Measurements from ENCODE around the gene BROX. TPM values are rescaled to one million over a fixed set of nuclear protein-coding genes. Genes with fewer than 3 reads are reported as not detected.
"Not testable (repeated sequence)": the region's sequence is repeated elsewhere in the genome, so short reads cannot be mapped to it uniquely, and the experiment has no call there.

BROX gene
- total RNA-seq, 1 donor from 2014 or later, result 56.0 TPM

DNA sequence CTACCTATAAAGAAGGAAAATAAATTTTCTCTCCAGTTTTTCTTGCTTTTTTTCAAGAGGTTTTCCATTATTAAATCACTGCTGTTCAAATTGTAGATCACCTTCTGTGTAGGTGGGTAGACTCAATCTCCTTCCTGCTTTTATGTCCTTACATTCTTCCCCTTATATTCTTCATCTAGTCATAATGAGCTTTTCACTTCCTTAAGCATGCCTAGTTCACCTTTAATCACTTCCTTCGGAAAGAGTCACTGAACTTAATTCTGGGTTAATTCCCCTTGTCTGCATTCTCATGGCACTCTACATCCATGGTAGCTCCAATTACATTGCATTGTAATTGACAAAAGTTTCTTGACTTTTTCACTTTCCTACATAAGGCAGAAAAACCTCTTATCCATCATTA is 18.5 kb downstream of the BROX start:
- no peak for DNase-seq (ENCODE audit: low read depth)

DNA sequence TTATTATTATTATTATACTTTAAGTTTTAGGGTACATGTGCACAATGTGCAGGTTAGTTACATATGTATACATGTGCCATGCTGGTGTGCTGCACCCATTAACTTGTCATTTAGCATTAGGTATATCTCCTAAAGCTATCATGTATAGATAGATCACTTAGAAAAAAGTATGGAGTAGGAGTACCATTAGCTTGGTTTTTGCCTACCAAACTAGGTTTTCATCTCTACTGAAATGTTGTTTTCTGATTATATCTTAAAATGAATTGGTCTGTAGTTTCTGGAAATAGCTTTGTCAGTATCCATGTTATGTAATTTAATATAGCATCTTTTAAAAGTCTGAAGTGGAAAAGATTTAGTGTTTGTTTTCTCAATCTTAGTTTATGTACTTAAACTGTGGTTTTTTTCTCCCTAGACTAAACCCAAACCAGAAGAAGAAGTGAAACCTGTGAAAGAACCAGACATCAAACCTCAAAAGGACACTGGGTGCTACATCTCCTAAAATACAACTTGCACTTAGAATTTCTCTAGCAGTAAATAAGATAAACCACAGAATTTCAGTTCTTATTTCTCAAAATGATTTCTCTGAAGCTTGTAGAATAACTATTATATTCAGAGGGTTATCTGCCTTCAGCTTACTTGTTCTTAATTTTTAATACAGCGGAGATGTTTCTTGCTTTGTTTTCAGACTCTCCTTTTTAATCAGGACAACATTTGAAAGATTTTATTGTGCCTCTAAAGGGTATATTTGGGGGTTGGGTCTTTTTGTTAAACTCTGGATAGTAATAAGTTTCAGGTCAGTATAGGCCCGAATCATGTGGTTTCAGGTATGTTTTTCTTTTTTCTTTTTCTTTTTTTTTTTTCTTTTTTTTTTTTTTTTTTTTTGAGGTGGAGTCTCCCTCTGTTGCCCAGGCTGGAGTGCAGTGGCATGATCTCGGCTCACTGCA is 20.1 kb downstream of the BROX start:
- no peak for DNase-seq (ENCODE audit: low read depth)

DNA sequence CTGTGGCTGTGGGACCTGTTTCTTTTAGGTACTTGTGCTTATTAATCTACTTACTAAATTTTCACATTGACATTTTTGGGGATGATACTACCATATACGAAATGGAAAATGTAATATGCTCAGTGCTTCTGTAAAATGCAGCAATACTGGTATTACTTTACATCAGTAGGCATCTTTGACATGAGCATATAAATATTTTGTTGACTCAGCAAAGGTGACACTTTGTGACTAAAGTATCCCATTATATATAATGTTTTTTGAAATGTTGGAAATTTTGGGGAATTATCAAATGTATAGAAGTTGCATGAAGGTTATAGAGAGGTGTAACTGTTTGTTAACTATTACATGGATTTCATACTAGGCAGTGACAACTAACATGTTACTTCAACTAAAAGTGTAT is 22.4 kb downstream of the BROX start:
- no peak for DNase-seq (ENCODE audit: low read depth)

DNA sequence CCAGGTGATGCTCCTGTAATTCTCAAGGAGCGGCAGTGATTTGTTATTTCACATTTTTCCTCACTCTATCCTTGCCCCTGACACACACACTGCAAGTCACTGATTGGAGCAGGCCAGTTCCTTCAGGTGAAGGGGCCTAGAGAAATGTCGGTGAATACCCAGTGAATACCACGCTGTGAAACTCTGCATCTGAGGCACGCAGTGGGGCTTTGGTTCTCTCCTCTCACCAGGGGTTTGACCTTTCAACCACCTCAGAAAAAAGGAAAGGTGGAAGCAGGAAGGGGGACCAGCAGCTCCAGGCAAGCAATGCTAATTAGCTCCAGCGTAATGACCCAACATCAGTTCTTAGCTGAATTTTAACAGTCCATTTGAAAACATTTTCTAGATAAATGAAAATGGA is 24.1 kb downstream of the BROX start:
- DNase-seq (ENCODE audit: low read depth), result no peak

DNA sequence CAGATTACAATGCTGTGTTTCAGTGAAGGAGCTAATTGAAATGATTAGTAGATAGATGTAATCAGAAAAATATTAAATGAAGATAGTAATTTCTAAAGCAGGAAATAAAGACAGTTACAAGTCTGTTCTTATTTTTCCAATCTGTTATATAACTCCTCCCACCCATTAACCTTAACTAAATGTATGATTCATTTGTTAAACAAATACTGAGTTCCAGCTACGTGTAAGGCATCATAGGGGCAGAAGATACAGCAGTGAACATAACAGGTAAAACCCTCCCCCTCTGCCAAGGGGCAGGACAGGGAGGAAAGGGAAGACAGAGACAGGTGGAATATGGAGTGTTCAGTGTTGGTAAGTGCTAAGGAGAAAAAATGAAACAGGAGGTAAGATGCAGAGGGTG is 24.6 kb downstream of the BROX start, which contains the start of gene FAM177B:
Gene FAM177B, plus strand, starts transcription at position 231 of the 400 bp plus-strand sequence. CDS start 9,344 bp downstream, outside the sequence.
- DNase-seq (ENCODE audit: low read depth), result no peak

DNA sequence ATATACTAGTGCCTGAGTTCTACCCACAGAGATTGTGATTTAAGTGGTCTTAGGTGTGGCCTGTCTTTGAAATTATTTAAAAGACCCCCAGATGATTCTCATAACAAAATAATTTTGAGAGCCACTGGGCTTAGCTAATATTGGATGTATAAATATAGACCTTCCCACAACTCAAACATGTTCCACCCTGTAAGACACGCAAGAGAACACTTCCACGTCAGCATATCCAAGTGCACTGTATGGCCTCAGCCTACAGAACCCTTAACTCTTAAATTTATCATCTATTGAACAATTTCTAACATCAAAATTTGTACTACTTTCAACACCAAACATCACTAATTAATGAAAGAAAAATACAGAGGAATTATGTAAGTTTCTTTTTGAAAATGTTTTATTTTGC is 27.1 kb downstream of the BROX start:
- DNase-seq (ENCODE audit: low read depth), result no peak

- DNase-seq (ENCODE audit: low read depth), result no peak
Measured at GRCh38 chr1:222739929-222740328, 27.6 kb downstream of the BROX start.

DNA sequence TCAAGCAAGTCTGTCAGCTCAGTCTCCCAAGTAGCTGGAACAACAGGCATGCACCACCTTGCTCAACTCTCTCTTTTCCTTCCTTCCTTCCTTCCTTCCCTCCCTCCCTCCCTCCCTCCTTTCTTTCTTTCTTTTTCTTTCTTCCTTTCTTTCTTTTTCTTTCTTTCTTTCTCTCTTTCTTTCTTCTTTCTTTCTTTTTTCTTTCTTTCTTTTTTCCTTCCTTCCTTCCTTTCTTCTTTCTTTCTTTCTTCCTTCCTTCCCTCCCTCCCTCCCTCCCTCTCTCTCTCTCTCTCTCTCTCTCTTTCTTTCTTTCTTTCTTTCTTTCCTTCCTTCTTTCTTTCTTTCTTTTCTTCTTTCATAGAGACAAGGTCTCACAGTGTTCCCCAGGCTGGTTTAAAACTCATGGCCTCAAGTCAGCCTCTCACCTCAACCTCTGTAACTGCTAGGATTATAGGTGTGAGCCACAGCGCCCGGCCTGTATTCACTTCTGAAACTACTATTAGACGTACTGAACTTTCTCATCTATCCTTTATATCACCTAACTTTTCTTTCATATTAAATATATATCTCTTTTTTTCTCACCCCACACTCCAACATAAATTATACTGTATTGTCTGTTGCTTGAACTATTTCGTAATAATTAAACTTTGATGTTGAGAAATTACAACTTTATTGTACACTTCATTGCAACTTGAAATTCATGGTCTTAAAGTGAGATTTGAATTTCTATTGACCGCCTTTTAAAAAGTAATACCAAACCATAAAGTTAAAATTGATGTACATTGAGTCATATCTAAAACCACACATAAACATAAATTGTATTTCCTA is 29.5 kb downstream of the BROX start:
- not testable (repeated sequence) for DNase-seq (ENCODE audit: low read depth)

GRCh38 chr1:222749927-222750326 is 37.6 kb downstream of the BROX start:
- DNase-seq (ENCODE audit: low read depth), result no peak

DNA sequence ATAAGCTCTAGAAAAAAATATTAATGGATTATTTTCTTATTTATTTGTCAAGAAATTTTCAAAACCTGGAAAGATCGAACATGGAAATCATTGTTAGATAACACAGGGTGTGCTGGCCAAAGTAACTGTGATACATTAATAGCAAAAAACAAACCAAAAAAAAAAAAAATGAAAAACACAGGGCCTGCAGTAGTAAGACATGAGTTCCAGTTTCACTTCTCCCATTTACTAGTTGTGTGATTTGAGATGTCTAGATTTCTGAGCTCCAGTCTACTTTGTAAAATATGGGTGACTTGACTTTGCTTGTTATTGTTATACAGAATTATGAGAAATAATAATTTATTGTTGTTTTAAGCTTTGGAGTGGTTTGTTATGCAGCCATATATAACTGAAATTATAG is 38.3 kb downstream of the BROX start:
- no peak for DNase-seq (ENCODE audit: low read depth)

GRCh38 chr1:222751255-222751654 is 38.9 kb downstream of the BROX start:
- no peak for DNase-seq (ENCODE audit: low read depth)

GRCh38 chr1:222754366-222755139 is 42.2 kb downstream of the BROX start:
- peak; percentile 81 for DNase-seq (ENCODE audit: low read depth)

DNA sequence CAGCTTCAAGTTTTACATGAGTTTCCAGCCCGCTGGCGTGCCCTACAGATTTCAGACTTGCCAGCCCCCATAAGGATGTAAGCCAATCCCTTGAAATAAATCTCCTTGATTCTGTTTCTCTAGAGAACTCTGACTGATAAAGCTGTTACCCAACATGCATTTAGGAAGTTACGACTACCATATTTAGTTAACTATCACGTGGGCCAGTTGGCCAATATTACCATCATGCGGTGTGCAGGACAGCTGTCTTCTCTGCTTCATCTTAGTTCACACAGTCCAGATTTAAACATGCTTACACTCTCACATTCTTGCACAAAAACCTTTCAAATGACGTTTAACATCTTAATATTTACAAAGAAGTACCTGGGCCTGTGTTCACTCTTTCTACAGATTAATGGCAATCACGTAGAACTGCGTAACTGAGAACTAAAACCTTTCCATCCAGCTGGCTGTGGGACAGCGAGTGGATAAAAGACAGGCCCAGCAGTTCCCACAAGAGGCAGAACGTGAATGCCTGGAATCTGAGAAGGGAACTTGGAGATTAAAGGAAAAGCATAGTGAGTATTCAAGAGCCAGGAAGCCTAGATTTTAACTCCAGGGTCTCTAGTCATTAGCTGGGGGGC is 45.4 kb downstream of the BROX start:
- DNase-seq (ENCODE audit: low read depth), result peak; percentile 37

- no peak for DNase-seq (ENCODE audit: low read depth)
Measured at GRCh38 chr1:222759451-222760035, 47.2 kb downstream of the BROX start.

GRCh38 chr1:222761083-222761482 is 48.7 kb downstream of the BROX start:
- peak; percentile 36 for DNase-seq (ENCODE audit: low read depth)

GRCh38 chr1:222762178-222762577 is 49.8 kb downstream of the BROX start:
- DNase-seq (ENCODE audit: low read depth), result not testable (repeated sequence)

- no peak for DNase-seq (ENCODE audit: low read depth)
Measured at GRCh38 chr1:222767152-222767571, 54.8 kb downstream of the BROX start.

DNA sequence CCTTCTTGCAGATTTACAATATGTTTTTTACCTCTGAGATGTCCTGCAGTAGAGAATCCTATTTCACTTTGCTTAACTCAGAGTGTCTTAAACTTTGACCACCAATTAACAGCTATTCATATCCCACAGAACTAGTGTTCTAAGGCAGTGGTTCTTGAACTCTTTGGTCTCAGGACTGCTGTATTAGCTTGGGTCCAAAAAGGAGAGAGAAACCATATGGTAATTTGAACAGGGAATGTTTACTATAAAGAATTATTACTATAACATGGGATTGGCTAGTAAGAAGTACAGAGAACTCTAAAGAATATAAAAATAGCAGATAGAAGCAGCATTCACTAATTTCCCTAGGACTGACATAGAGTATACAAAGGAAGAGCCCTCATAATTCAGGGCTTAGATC is 56.2 kb downstream of the BROX start:
- DNase-seq (ENCODE audit: low read depth), result no peak

GRCh38 chr1:222769181-222769580 is 56.8 kb downstream of the BROX start:
- no peak for DNase-seq (ENCODE audit: low read depth)

GRCh38 chr1:222769971-222770620 is 57.7 kb downstream of the BROX start:
- DNase-seq (ENCODE audit: low read depth), result no peak
